Calu3 (cell line): Measurements from ENCODE around the gene SEPTIN5. TPM values are rescaled to one million over a fixed set of nuclear protein-coding genes. Genes with fewer than 3 reads are reported as not detected.

Experiments
- BruUV-seq: library from RNA; stranded (reverse); fragments of 400-500 nt; replicated peaks from 2 replicates; lab custom pipeline; 2021; lab: Mats Ljungman, UMichigan
- CTCF ChIA-PET: fragments of 300-600 bp; sonication (Branson Sonifier 250); formaldehyde crosslinking; loops from one replicate; lab custom pipeline; 2022; ENCODE audit warnings: antibody characterized with exemption; lab: Charles Lee
- DNase-seq: peaks from one replicate; pipeline ENCODE4 v3.0.0; 2022
- H3K27ac Mint-ChIP-seq: one replicate; pipeline ENCODE4 v1.8.0; 2022; ENCODE audit warnings: mixed read lengths; ENCODE audit not compliant: unreplicated experiment
- H3K27me3 Mint-ChIP-seq: one replicate; pipeline ENCODE4 v1.8.0; 2022; ENCODE audit warnings: mixed read lengths; ENCODE audit not compliant: unreplicated experiment
- H3K36me3 Mint-ChIP-seq: one replicate; pipeline ENCODE4 v1.8.0; 2022; ENCODE audit warnings: mild to moderate bottlenecking, moderate library complexity, mixed read lengths; ENCODE audit not compliant: insufficient read depth, unreplicated experiment
- H3K4me1 Mint-ChIP-seq: one replicate; pipeline ENCODE4 v1.8.0; 2022; ENCODE audit warnings: mild to moderate bottlenecking, low read depth, mixed read lengths; ENCODE audit not compliant: unreplicated experiment
- H3K4me3 Mint-ChIP-seq: one replicate; pipeline ENCODE4 v1.8.0; 2022; ENCODE audit warnings: mild to moderate bottlenecking, low read depth, moderate library complexity, mixed read lengths; ENCODE audit not compliant: unreplicated experiment
- H3K9me3 Mint-ChIP-seq: one replicate; pipeline ENCODE4 v1.8.0; 2022; ENCODE audit warnings: low read depth, mixed read lengths; ENCODE audit not compliant: unreplicated experiment
- CTCF ChIP-seq: fragments of 200-600 bp; IDR thresholded peaks from one replicate; pipeline ENCODE4 v1.8.0; 2022; ENCODE audit warnings: antibody characterized with exemption; ENCODE audit not compliant: unreplicated experiment
- intact Hi-C: fragments of 100-400 bp; cut with micrococcal nuclease; formaldehyde crosslinking; loops from one replicate; pipeline ENCODE4 v1.10.0; 2022; ENCODE audit not compliant: unreplicated experiment
- total RNA-seq: library from RNA; stranded (reverse); gene quantifications from 2 replicates; pipeline ENCODE4 v1.2.3, GENCODE V29; 2022

SEPTIN5 gene
- total RNA-seq, 1 experiment from 2014 or later, result 3.3 TPM

GRCh38 chr22:19756288-19757128, 42.2 kb downstream of the SEPTIN5 start:
- intact Hi-C loops, result no loop called here

GRCh38 chr22:19757140-19757984, 43.1 kb downstream of the SEPTIN5 start:
- no peak for TF ChIP-seq CTCF
- H3K4me3 Mint-ChIP-seq, result peak overlapping the region; percentile 54
- peaks cover 4% of the 10 kb centered on the region for H3K36me3 Mint-ChIP-seq
- intact Hi-C loops, result no loop called here
- no peaks in the 10 kb centered on the region for H3K9me3 Mint-ChIP-seq
- H3K27ac Mint-ChIP-seq, result no peak overlapping the region
- DNase-seq, result no peak
- peaks cover 98% of the 10 kb centered on the region for H3K27me3 Mint-ChIP-seq
- CTCF ChIA-PET, result interaction anchor here (1.0 to 1.8 kb wide), 6 partner anchors 10 to 153 kb away, joined by 3 to 11 read pairs (median 6); no protein-coding TSS in a partner anchor
- H3K4me1 Mint-ChIP-seq, result peaks cover 13% of the 10 kb centered on the region
- BruUV-seq, result no TSS peak

More at GRCh38 chr22:19756288-19757128, 42.2 kb downstream of the SEPTIN5 start:
- Mint-ChIP-seq H3K36me3 (peaks cover 4% of the 10 kb centered on the region), H3K27ac (no peak overlapping the region), H3K4me3 (peak overlapping the region; percentile 54), H3K4me1 (peaks cover 13% of the 10 kb centered on the region), H3K27me3 (peaks cover 92% of the 10 kb centered on the region), H3K9me3 (no peaks in the 10 kb centered on the region)
- peak; percentile 75 for TF ChIP-seq CTCF
- no TSS peak for BruUV-seq
- CTCF ChIA-PET, result interaction anchor here (0.6 to 1.8 kb wide), 11 partner anchors 9 to 1059 kb away, joined by 3 to 11 read pairs (median 4); no protein-coding TSS in a partner anchor
- DNase-seq, result peak; percentile 82

- DNase-seq, result no peak
- no peak overlapping the region for H3K27ac Mint-ChIP-seq
- no TSS peak for BruUV-seq
- peaks cover 98% of the 10 kb centered on the region for H3K27me3 Mint-ChIP-seq
- peak overlapping the region; percentile 54 for H3K4me3 Mint-ChIP-seq
- CTCF ChIA-PET, result no interaction called here
- TF ChIP-seq CTCF, result no peak
- H3K9me3 Mint-ChIP-seq, result no peaks in the 10 kb centered on the region
- H3K36me3 Mint-ChIP-seq, result peaks cover 4% of the 10 kb centered on the region
- intact Hi-C loops, result no loop called here
- H3K4me1 Mint-ChIP-seq, result peaks cover 13% of the 10 kb centered on the region
These were observed 43.9 kb downstream of the SEPTIN5 start for GRCh38 chr22:19757985-19758895.
